MM.1S (cell line): ENCODE data around the gene LCP2.

Source experiments
- DNase-seq: peaks from one replicate; pipeline ENCODE4 v3.0.0-alpha.2; 2015
- H2AFZ ChIP-seq: fragments of 300-600 bp; sonication (generic); 2 replicates; pipeline ENCODE4 v1.6.0; 2016; ENCODE audit warnings: antibody characterized with exemption, low read length
- H3F3A ChIP-seq: fragments of 300-600 bp; sonication (generic); 2 replicates; pipeline ENCODE4 v1.6.1; 2016; ENCODE audit warnings: mild to moderate bottlenecking, antibody characterized with exemption, low read length, moderate library complexity, mixed read lengths; ENCODE audit not compliant: insufficient read depth
- H3K27ac ChIP-seq: fragments of 300-600 bp; sonication (generic); 2 replicates; pipeline ENCODE4 v1.5.1; 2016; ENCODE audit warnings: mild to moderate bottlenecking, low read length
- H3K27me3 ChIP-seq: fragments of 300-600 bp; sonication (generic); replicated peaks from 2 replicates; pipeline ENCODE4 v1.6.0; 2016; ENCODE audit warnings: low read length; ENCODE audit not compliant: insufficient read depth
- H3K36me3 ChIP-seq: fragments of 300-600 bp; sonication (generic); replicated peaks from 2 replicates; pipeline ENCODE4 v1.6.1; 2016; ENCODE audit warnings: mild to moderate bottlenecking, low read length, mixed read lengths; ENCODE audit not compliant: insufficient read depth
- H3K4me1 ChIP-seq: fragments of 300-600 bp; sonication (generic); 2 replicates; pipeline ENCODE4 v1.6.1; 2016; ENCODE audit warnings: low read length, mixed read lengths
- H3K4me2 ChIP-seq: fragments of 300-600 bp; sonication (generic); 2 replicates; pipeline ENCODE4 v1.6.0; 2016; ENCODE audit warnings: low read depth, low read length
- H3K4me3 ChIP-seq: fragments of 300-600 bp; sonication (generic); 2 replicates; pipeline ENCODE4 v1.5.1; 2016; ENCODE audit warnings: low read length, mixed read lengths
- H3K79me2 ChIP-seq: fragments of 300-600 bp; sonication (generic); 2 replicates; pipeline ENCODE4 v1.6.1; 2016; ENCODE audit warnings: mixed run types, low read length, mixed read lengths
- H3K9ac ChIP-seq: fragments of 300-600 bp; sonication (generic); 2 replicates; pipeline ENCODE4 v1.6.1; 2016; ENCODE audit warnings: low read length, mixed read lengths
- H3K9me2 ChIP-seq: fragments of 300-600 bp; sonication (generic); replicated peaks from 2 replicates; pipeline ENCODE4 v1.6.1; 2016; ENCODE audit warnings: mild to moderate bottlenecking, low read length, mixed read lengths; ENCODE audit not compliant: insufficient read depth
- H3K9me3 ChIP-seq: fragments of 300-600 bp; sonication (generic); replicated peaks from 2 replicates; pipeline ENCODE4 v1.6.1; 2016; ENCODE audit warnings: mild to moderate bottlenecking, low read length, mixed read lengths; ENCODE audit not compliant: insufficient read depth
- H4K20me1 ChIP-seq: fragments of 300-600 bp; sonication (generic); 2 replicates; pipeline ENCODE4 v1.6.1; 2016; ENCODE audit warnings: mild to moderate bottlenecking, low read length, moderate library complexity, mixed read lengths; ENCODE audit not compliant: insufficient read depth
- CTCF ChIP-seq: fragments of 300-600 bp; sonication (generic); IDR thresholded peaks from 2 replicates; pipeline ENCODE4 v1.5.1; 2016; ENCODE audit warnings: antibody characterized with exemption, low read length, mixed read lengths
- EZH2 ChIP-seq: fragments of 300-600 bp; sonication (generic); optimal IDR thresholded peaks from 2 replicates; pipeline ENCODE3; 2017; ENCODE audit warnings: low read depth, mild to moderate bottlenecking, antibody characterized with exemption, low read length, mixed read lengths
- EZH2phosphoT487 ChIP-seq: fragments of 300-600 bp; sonication (generic); IDR thresholded peaks from 2 replicates; pipeline ENCODE4 v1.6.1; 2018; ENCODE audit warnings: antibody characterized with exemption, low read length

The LCP2 gene

GRCh38 chr5:170329524-170329923 is 31.9 kb upstream of the LCP2 start:
- H3K9me2 ChIP-seq = no peaks in the 10 kb centered on the region
- H3K9me3 ChIP-seq = no peaks in the 10 kb centered on the region
- peaks cover 19% of the 10 kb centered on the region for H3F3A ChIP-seq
- no peak overlapping the region for H3K4me3 ChIP-seq
- H3K27ac ChIP-seq = no peak overlapping the region
- DNase-seq = no peak
- peaks cover 38% of the 10 kb centered on the region for H3K4me1 ChIP-seq
- TF ChIP-seq EZH2phosphoT487 (no peak), CTCF (no peak), EZH2 (no peak)
- H3K4me2 ChIP-seq = no peak overlapping the region
- no peak overlapping the region for H2AFZ ChIP-seq
- no peaks in the 10 kb centered on the region for H4K20me1 ChIP-seq
- H3K79me2 ChIP-seq = no peaks in the 10 kb centered on the region
- H3K9ac ChIP-seq = no peak overlapping the region
- no peaks in the 10 kb centered on the region for H3K36me3 ChIP-seq
- H3K27me3 ChIP-seq = no peaks in the 10 kb centered on the region

GRCh38 chr5:170327829-170328228 is 30.3 kb upstream of the LCP2 start:
- Histone ChIP-seq H2AFZ (no peak overlapping the region), H3F3A (peaks cover 9% of the 10 kb centered on the region), H3K9me3 (no peaks in the 10 kb centered on the region), H3K36me3 (no peaks in the 10 kb centered on the region), H3K4me3 (no peak overlapping the region), H3K27me3 (no peaks in the 10 kb centered on the region), H3K27ac (no peak overlapping the region), H3K9ac (no peak overlapping the region), H3K4me2 (no peak overlapping the region), H3K4me1 (peaks cover 24% of the 10 kb centered on the region), H4K20me1 (no peaks in the 10 kb centered on the region), H3K79me2 (no peaks in the 10 kb centered on the region), H3K9me2 (no peaks in the 10 kb centered on the region)
- TF ChIP-seq EZH2phosphoT487 = no peak
- TF ChIP-seq CTCF = no peak
- no peak for TF ChIP-seq EZH2
- no peak for DNase-seq

- no peaks in the 10 kb centered on the region for H4K20me1 ChIP-seq
- H3K4me1 ChIP-seq = peaks cover 18% of the 10 kb centered on the region
- peaks cover 3% of the 10 kb centered on the region for H3F3A ChIP-seq
- H2AFZ ChIP-seq = no peak overlapping the region
- H3K9ac ChIP-seq = no peak overlapping the region
- no peaks in the 10 kb centered on the region for H3K27me3 ChIP-seq
- H3K36me3 ChIP-seq = no peaks in the 10 kb centered on the region
- no peaks in the 10 kb centered on the region for H3K9me2 ChIP-seq
- H3K9me3 ChIP-seq = no peaks in the 10 kb centered on the region
- DNase-seq = no peak
- TF ChIP-seq EZH2phosphoT487 (no peak), CTCF (no peak), EZH2 (no peak)
- H3K4me2 ChIP-seq = no peak overlapping the region
- H3K27ac ChIP-seq = no peak overlapping the region
- H3K4me3 ChIP-seq = no peak overlapping the region
- no peaks in the 10 kb centered on the region for H3K79me2 ChIP-seq
These were observed 29.6 kb upstream of the LCP2 start for GRCh38 chr5:170327168-170327567.
